Right lung (tissue), 5 donors: Measurements from ENCODE around the gene NFIB. TPM values are rescaled to one million over a fixed set of nuclear protein-coding genes. Genes with fewer than 3 reads are reported as not detected.

Source experiments
- DNase-seq, 2 donors: peaks; one replicate each; pipeline ENCODE4 v3.0.0-alpha.2; 2013
- polyA plus RNA-seq, 5 donors: library from polyadenylated mRNA; unstranded; fragments of 120-200 nt; gene quantifications; one replicate each; pipeline versions ENCODE4 v1.2.1 to v1.2.3, GENCODE V29; 2013; ENCODE audit warnings: inconsistent platforms in 1 of 5, low replicate concordance in 1 of 5; ENCODE audit not compliant: insufficient read length in 5 of 5, insufficient read depth in 1 of 5

The NFIB gene
- polyA plus RNA-seq, 5 donors, result 94.6 to 133 (median 118) TPM

GRCh38 chr9:14080959-14081542 is 232.9 kb downstream of the NFIB start:
- no peak for DNase-seq

- DNase-seq, result no peak
Measured at GRCh38 chr9:14079440-14079839, 234.5 kb downstream of the NFIB start.

- no peak for DNase-seq
Measured at GRCh38 chr9:14077672-14078071, 236.3 kb downstream of the NFIB start.

- no peak for DNase-seq
Measured at GRCh38 chr9:14075218-14075617, 238.7 kb downstream of the NFIB start.

GRCh38 chr9:14072850-14073249 is 241.1 kb downstream of the NFIB start:
- no peak for DNase-seq

GRCh38 chr9:14071484-14071883 is 242.5 kb downstream of the NFIB start:
- no peak for DNase-seq

GRCh38 chr9:14068690-14069089 is 245.3 kb downstream of the NFIB start:
- no peak for DNase-seq

GRCh38 chr9:14066831-14067230 is 247.1 kb downstream of the NFIB start:
- no peak for DNase-seq

- DNase-seq, result no peak
Measured at GRCh38 chr9:14066032-14066431, 247.9 kb downstream of the NFIB start.

GRCh38 chr9:14064940-14065339 is 249.0 kb downstream of the NFIB start:
- DNase-seq, result no peak

- peak; percentile 91 to 94 for DNase-seq
Measured at GRCh38 chr9:14063756-14064155, 250.2 kb downstream of the NFIB start.

GRCh38 chr9:14062586-14063221 is 251.2 kb downstream of the NFIB start:
- peak; percentile 64 to 74 for DNase-seq

- DNase-seq, result peak in 1 of 2 donors; percentile 72
Measured at GRCh38 chr9:14061936-14062585, 251.9 kb downstream of the NFIB start.

- DNase-seq, result no peak
Measured at GRCh38 chr9:14058325-14058688, 255.6 kb downstream of the NFIB start.

- no peak for DNase-seq
Measured at GRCh38 chr9:14057368-14058324, 256.3 kb downstream of the NFIB start.

GRCh38 chr9:14056316-14056861 is 257.6 kb downstream of the NFIB start:
- no peak for DNase-seq

- DNase-seq, result no peak
Measured at GRCh38 chr9:14054096-14054495, 259.8 kb downstream of the NFIB start.

- DNase-seq, result no peak
Measured at GRCh38 chr9:14052359-14052758, 261.6 kb downstream of the NFIB start.

- no peak for DNase-seq
Measured at GRCh38 chr9:14051419-14051818, 262.5 kb downstream of the NFIB start.

- DNase-seq, result no peak
Measured at GRCh38 chr9:14043483-14043882, 270.5 kb downstream of the NFIB start.

- no peak for DNase-seq
Measured at GRCh38 chr9:14037331-14037730, 276.6 kb downstream of the NFIB start.

- no peak for DNase-seq
Measured at GRCh38 chr9:14033067-14033466, 280.9 kb downstream of the NFIB start.
